H1 (cell line): Measurements from ENCODE around the gene SKAP2. TPM values are rescaled to one million over a fixed set of nuclear protein-coding genes. Genes with fewer than 3 reads are reported as not detected.

ENCODE experiments used
- CHD7 ChIP-seq: fragments of 300-600 bp; sonication (generic); IDR thresholded peaks from 2 replicates; pipeline ENCODE4 v1.7.1; 2012; ENCODE audit warnings: low read length, moderate library complexity, mild to moderate bottlenecking, inconsistent platforms; ENCODE audit not compliant: insufficient replicate concordance
- EGR1 ChIP-seq: IDR thresholded peaks from 2 replicates; pipeline ENCODE4 v1.6.1; 2011; ENCODE audit warnings: low read depth, low read length, borderline replicate concordance
- KDM4A ChIP-seq: IDR thresholded peaks from one replicate; pipeline ENCODE4 v1.7.1; 2012; ENCODE audit warnings: low read depth, mild to moderate bottlenecking, moderate library complexity, low read length, inconsistent platforms; ENCODE audit not compliant: severe bottlenecking
- NANOG ChIP-seq: IDR thresholded peaks from 2 replicates; pipeline ENCODE4 v1.6.1; 2011; ENCODE audit warnings: low read length, low read depth, mild to moderate bottlenecking, inconsistent platforms; ENCODE audit not compliant: insufficient read depth, poor library complexity, severe bottlenecking
- SP1 ChIP-seq: IDR thresholded peaks from 2 replicates; pipeline ENCODE4 v1.6.1; 2011; ENCODE audit warnings: low read depth, low read length
- SUZ12 ChIP-seq: fragments of 200-600 bp; sonication (generic); IDR thresholded peaks from 2 replicates; pipeline ENCODE4 v1.6.1; 2012; ENCODE audit warnings: mild to moderate bottlenecking, inconsistent platforms, low read length, moderate library complexity, mixed read lengths
- YY1 ChIP-seq: IDR thresholded peaks from 2 replicates; pipeline ENCODE4 v1.6.1; 2011; ENCODE audit warnings: low read depth, mild to moderate bottlenecking, low read length
- polyA plus RNA-seq, 7 experiments: library from polyadenylated mRNA; depleted of rRNA in 3 of 7; stranded (reverse) in 5 of 7; unstranded in 2 of 7; fragments of >200 nt in 5 of 7; fragments of 200-250 nt in 2 of 7; gene quantifications; 1 replicate in 5 of 7; 2 replicates in 1 of 7; 4 replicates in 1 of 7; pipeline versions ENCODE4 v1.2.1 to v1.2.3, GENCODE V29; 2011 to 2013; ENCODE audit warnings: missing spikeins in 2 of 7, mixed read lengths in 2 of 7
- total RNA-seq: library from RNA; stranded (reverse); fragmentation: NEBNext Ultra II Directional; extraction: Animal tissue kit (Norgen Biotek cat#: 25700); gene quantifications from 2 replicates; pipeline ENCODE4 v1.2.1, GENCODE V29; 2021
- TF ChIP-seq, protein P1 (sequence below): IDR thresholded peaks from 2 replicates; pipeline ENCODE4 v1.6.1; 2011; ENCODE audit warnings: low read depth, mild to moderate bottlenecking, low read length; ENCODE audit not compliant: insufficient read depth

The SKAP2 gene
- total and polyA plus RNA-seq, 2 of the 8 experiments (the other 6 are each of a cell fraction or from before 2014, with no cell fraction given), result 0.53 to 5.1 TPM

DNA sequence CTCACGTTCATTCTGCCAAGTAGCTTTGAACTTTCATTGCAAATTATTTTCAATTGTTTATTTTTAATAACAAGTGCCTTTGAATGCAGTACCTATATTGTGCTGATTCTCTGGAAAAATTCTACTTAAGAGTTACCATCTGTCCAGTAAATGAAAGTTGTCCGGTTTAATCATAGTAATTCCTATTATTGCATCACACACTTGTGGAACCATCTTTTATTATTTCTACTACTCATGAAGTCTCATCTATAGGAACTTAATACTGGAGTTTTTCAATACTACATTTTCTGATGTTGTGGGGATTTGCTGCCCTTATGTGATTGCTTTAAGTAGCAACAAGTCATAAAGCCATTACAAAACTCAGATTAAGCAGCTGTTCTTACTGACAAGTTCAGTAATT, 16.5 kb upstream of the SKAP2 start (continued):
- TF ChIP-seq CHD7 (no peak), SUZ12 (no peak), EGR1 (no peak), YY1 (no peak), KDM4A (no peak), NANOG (no peak), SP1 (no peak)
- TF ChIP-seq, protein P1, sequence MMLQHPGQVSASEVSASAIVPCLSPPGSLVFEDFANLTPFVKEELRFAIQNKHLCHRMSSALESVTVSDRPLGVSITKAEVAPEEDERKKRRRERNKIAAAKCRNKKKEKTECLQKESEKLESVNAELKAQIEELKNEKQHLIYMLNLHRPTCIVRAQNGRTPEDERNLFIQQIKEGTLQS, result no peak
